Measurements from ENCODE around the gene C4BPB.
"Not testable (repeated sequence)": the region's sequence is repeated elsewhere in the genome, so short reads cannot be mapped to it uniquely, and the experiment has no call there.

Gene C4BPB, protein sequence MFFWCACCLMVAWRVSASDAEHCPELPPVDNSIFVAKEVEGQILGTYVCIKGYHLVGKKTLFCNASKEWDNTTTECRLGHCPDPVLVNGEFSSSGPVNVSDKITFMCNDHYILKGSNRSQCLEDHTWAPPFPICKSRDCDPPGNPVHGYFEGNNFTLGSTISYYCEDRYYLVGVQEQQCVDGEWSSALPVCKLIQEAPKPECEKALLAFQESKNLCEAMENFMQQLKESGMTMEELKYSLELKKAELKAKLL

DNA sequence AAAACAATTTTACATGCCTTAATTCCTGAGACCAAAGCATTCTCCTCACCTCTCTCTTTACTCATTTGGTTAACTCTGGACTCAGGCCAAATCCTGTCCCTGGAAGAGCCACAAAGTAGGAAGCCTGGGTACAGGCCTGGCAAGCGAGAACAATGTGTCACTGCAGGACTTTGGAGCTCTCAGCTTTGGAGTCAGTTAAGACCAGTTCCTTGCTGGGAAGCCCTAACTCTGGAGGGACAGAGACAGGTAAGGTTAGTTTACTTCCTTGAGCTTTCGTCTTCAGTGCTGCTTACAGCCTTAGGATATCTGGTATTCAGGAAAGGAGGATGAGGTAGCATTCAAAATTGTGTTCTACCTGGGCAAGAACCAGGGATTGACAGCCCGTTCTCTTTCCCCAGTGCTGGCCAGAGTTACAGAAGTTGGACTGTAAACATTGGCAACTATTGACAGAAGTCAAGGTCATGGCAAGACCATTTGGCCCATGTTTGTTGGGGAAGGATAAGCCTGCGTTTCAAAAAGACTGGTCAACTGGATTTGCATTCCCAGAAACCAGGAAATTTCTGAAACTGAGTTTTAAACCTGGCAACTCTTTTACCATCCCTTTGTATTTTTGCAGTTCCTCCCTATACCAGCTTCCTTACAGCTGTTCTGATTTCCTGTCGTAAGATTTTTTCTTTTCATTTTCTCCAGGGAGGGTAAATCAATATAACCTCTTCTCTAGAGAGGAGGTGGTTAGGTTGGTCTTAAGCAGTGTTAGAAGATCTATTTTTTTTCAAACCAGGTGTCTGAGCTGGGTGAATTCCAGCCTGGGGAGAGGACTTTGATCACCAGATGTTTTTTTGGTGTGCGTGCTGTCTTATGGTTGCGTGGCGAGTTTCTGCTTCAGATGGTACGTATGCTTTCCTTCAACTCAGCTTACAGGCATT lies at the start of gene C4BPB:
C4BPB (plus strand) TSS at position 160 of the 926 bp plus-strand sequence; CDS start at position 832, 672 bp downstream.
- no peak for DNase-seq (ENCODE audit: insufficient read length, low spot score)
- TF ChIP-seq POLR2A (IDR thresholded peaks at IDR 0.05; ENCODE audit: low read depth, low read length): no peak
- no peak for FAIRE-seq

DNA sequence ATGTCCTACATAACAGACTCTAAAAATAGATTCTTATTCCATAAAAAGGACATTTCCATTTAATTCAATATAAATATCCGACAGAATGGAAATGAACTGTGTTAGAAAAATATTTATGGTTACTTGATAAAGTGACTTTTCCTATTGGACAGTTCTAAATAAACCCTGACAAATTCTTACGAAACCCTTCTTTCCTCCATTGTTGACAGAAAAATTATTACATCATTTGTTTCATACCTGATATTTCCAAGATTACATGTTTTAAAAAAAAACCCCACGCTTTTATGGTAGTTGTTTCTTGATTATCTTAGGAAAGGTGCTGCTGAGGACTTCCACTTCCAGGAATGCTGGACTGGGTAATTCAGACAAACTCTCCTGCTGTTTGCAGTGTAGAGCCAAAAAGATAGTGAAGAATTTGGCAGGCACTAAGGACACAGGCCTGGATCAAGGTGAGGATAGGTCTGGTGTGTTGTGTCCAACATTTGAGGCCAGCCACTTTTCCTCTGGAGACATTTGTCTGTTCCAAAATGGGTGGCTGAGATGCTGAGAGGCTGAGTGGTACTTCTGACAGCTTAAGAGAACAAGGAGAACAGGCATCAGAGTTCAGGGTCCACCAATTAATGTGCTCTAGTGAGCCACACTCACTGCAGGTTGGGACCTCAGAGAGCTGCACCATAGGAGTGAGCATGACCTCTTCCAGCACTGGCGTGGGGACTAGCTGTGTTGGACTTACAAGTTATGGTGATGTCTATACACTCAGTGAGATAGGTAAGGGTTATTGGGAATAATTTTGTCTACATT lies 49.1 kb upstream of the C4BPB start:
- no peak for DNase-seq (ENCODE audit: insufficient read length, low spot score)
- no peak for FAIRE-seq
- TF ChIP-seq POLR2A (IDR thresholded peaks at IDR 0.05; ENCODE audit: low read depth, low read length): no peak

GRCh38 chr1:207040181-207040533 lies 48.5 kb upstream of the C4BPB start:
- FAIRE-seq: no peak
- TF ChIP-seq POLR2A (IDR thresholded peaks at IDR 0.05; ENCODE audit: low read depth, low read length): no peak
- no peak for DNase-seq (ENCODE audit: insufficient read length, low spot score)

GRCh38 chr1:207041397-207041796 lies 47.3 kb upstream of the C4BPB start:
- DNase-seq (ENCODE audit: insufficient read length, low spot score); FAIRE-seq: not testable (repeated sequence)

GRCh38 chr1:207045453-207045852 lies 43.2 kb upstream of the C4BPB start:
- no peak for DNase-seq (ENCODE audit: insufficient read length, low spot score)
- TF ChIP-seq POLR2A (IDR thresholded peaks at IDR 0.05; ENCODE audit: low read depth, low read length): no peak
- no peak for FAIRE-seq

- DNase-seq (ENCODE audit: insufficient read length, low spot score): no peak
- FAIRE-seq: no peak
- no peak for TF ChIP-seq POLR2A (IDR thresholded peaks at IDR 0.05; ENCODE audit: low read depth, low read length)
These were observed 41.2 kb upstream of the C4BPB start for GRCh38 chr1:207047505-207047904.

DNA sequence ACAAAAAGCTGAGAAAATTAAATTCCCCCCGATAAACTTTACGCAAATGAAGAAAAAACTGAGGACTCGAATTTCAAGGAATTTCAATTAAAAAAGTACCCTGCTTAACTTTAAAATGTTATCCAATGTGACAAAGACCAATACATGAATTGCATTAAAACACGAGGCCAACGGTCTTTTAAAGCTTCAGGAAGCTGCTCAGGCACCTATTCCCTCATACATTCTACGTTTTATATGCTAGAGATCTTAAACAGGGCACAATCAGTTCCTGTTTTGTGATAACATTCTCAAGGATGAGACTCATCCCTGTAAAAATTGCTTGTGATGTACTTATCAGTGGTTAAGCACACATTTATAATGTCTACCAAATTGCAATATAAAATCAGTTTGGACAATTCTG lies 40.6 kb upstream of the C4BPB start:
- TF ChIP-seq POLR2A (IDR thresholded peaks at IDR 0.05; ENCODE audit: low read depth, low read length): no peak
- FAIRE-seq (no peak), DNase-seq (ENCODE audit: insufficient read length, low spot score) (no peak)

DNA sequence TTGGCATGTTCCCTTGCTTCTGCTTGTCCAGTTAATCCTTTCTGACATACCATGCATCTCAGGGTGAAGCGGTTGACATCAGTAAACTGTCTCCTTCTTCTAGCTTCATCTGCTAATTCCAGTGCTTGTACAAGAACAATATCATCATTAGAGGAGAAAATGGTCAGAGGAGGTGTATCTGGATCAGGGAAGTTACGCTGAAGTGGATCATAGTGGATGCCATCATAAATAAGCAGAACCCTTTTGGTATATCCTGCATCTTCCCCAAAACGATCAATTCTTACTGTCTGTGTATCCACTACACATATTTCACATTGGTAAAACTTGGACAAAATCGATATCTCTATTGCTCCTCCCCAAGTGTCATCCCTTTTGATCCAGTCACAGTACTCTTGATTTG lies 39.6 kb upstream of the C4BPB start:
- FAIRE-seq (no peak), DNase-seq (ENCODE audit: insufficient read length, low spot score) (no peak)
- TF ChIP-seq POLR2A (IDR thresholded peaks at IDR 0.05; ENCODE audit: low read depth, low read length): no peak

- no peak for FAIRE-seq
These were observed 39.1 kb upstream of the C4BPB start for GRCh38 chr1:207049514-207049913.

GRCh38 chr1:207049974-207050391 lies 38.7 kb upstream of the C4BPB start:
- DNase-seq (ENCODE audit: insufficient read length, low spot score) (no peak), FAIRE-seq (no peak)
- TF ChIP-seq POLR2A (IDR thresholded peaks at IDR 0.05; ENCODE audit: low read depth, low read length): no peak

More at GRCh38 chr1:207049514-207049913, 39.1 kb upstream of the C4BPB start:
- no peak for TF ChIP-seq POLR2A (IDR thresholded peaks at IDR 0.05; ENCODE audit: low read depth, low read length)
- DNase-seq (ENCODE audit: insufficient read length, low spot score): no peak

GRCh38 chr1:207050480-207051190 lies 38.0 kb upstream of the C4BPB start:
- TF ChIP-seq POLR2A (IDR thresholded peaks at IDR 0.05; ENCODE audit: low read depth, low read length): peak; percentile 76
- FAIRE-seq (no peak), DNase-seq (ENCODE audit: insufficient read length, low spot score) (peak; percentile 53)

DNA sequence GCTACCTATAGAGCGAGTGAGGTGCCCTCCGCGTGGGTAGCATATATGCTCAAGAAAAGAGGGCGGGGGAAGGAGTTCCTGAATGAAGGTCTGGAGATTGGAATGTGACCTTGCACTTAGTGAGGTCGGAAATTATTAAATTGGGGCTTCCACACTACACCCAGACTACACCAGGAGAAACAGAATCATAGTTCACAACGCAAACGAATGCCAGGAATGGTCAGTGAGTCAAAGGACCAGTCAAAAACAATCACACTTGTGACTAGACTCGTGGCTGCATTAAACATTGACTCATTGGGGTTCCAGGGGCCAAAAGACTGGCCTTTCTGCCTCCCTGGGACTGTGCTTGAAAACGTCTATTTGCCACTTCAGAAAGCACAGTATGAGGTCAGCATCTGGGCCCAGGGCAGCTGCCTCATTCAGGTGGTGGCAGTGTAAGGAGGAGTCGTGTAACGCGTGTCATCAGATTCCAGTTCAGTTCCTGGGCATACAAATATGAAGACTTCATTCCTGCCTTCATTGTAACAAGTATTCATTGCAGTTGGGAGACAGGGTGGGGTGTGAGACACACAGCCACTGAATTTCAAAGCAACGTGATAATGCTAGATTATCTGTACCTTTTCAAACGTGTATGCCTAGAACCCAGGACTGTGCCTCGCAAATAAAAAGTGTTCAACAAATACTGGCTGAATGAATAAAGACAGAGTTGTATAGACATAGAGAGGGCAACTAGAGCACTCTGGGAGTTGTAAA lies 37.3 kb upstream of the C4BPB start, which contains the start of gene YOD1:
YOD1 (minus strand) TSS at position 18 of the 753 bp plus-strand sequence. CDS start 178 bp downstream, outside the sequence.
- DNase-seq (ENCODE audit: insufficient read length, low spot score): peak; percentile 61
- no peak for TF ChIP-seq POLR2A (IDR thresholded peaks at IDR 0.05; ENCODE audit: low read depth, low read length)
- FAIRE-seq: peak; percentile 96

All from H54 (cell line).